Spleen (tissue), 7 donors: ENCODE measurements around the gene PLCB2.

ENCODE experiments used
- POLR2A ChIP-seq, 3 donors: fragments of 450-650 bp; IDR thresholded peaks; one replicate each; pipeline ENCODE4 v1.5.1; 2017; ENCODE audit warnings: antibody characterized with exemption in 3 of 3, mild to moderate bottlenecking in 1 of 3
- POLR2AphosphoS5 ChIP-seq, 3 donors: sonication (generic); formaldehyde crosslinking; IDR thresholded peaks; one replicate each; pipeline ENCODE4 v1.5.1; 2017; ENCODE audit warnings: antibody characterized with exemption in 3 of 3
- TF ChIP-seq, protein P1 (sequence below), 11 experiments: fragments of 200-600 bp in 7 of 11; fragments of 450-650 bp in 4 of 11; sonication (generic) in 4 of 11; IDR thresholded peaks in 8 of 11; conservative IDR thresholded peaks in 3 of 11; 1 replicate in 7 of 11; 2 replicates in 4 of 11; pipeline versions ENCODE4 v1.4.0 to v1.8.0; 2016 to 2021; ENCODE audit warnings: antibody characterized with exemption in 11 of 11, inconsistent platforms in 4 of 11, mild to moderate bottlenecking in 1 of 11
- donor health status: DM: no; HTN: no; CAD: no; lungs with moderate emphysema.
- donor health status: DM: no; HTN: no; CAD: no.
- donor health status: DM: no; HTN: no; CAD: no.

DNA sequence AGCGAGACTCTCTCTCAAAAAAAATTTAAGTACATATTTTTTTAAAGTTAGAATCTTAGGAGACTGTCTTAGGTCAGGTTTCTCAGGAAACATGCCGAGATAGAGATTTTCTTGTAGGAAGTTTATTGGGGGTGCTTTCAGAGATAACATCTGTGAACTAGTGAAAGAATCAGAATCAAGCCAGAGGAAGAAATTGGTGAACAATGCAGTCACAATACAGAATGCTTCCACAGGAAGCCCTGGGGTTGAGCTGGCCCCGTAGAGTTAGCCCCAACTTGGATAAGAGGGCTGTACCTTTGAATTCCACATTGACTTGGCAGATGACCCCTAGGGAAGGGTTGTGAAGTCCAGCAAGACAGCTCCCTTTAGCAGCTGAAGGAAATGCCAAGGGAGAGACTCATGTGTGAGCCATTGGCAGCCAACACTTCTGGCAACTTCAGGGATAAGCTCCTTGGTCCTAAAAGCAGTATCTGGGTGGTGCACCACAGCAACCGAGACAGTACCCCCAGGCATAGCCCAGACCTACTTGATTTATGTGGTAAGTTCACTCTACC lies 7.1 kb upstream of the PLCB2 start:
- TF ChIP-seq, protein P1, sequence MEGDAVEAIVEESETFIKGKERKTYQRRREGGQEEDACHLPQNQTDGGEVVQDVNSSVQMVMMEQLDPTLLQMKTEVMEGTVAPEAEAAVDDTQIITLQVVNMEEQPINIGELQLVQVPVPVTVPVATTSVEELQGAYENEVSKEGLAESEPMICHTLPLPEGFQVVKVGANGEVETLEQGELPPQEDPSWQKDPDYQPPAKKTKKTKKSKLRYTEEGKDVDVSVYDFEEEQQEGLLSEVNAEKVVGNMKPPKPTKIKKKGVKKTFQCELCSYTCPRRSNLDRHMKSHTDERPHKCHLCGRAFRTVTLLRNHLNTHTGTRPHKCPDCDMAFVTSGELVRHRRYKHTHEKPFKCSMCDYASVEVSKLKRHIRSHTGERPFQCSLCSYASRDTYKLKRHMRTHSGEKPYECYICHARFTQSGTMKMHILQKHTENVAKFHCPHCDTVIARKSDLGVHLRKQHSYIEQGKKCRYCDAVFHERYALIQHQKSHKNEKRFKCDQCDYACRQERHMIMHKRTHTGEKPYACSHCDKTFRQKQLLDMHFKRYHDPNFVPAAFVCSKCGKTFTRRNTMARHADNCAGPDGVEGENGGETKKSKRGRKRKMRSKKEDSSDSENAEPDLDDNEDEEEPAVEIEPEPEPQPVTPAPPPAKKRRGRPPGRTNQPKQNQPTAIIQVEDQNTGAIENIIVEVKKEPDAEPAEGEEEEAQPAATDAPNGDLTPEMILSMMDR (IDR thresholded peaks at IDR 0.05 in 8 of 11, conservative IDR thresholded peaks at IDR 0.05 in 3 of 11), result no peak
- no peak for TF ChIP-seq POLR2A (IDR thresholded peaks at IDR 0.05)
- no peak for TF ChIP-seq POLR2AphosphoS5 (IDR thresholded peaks at IDR 0.05)
